Activated CD4-positive, CD25-positive, alpha-beta regulatory T cell treated with anti-CD3 and anti-CD28 coated beads, Interleukin-2, amount 50 U/mL, for 16 hours (primary cell): ENCODE data around the gene CXCL3.

Source experiments
- DNase-seq: peaks from one replicate; pipeline ENCODE4 v3.0.0-alpha.2; 2020; ENCODE audit warnings: low read depth, low spot score

The CXCL3 gene

DNA sequence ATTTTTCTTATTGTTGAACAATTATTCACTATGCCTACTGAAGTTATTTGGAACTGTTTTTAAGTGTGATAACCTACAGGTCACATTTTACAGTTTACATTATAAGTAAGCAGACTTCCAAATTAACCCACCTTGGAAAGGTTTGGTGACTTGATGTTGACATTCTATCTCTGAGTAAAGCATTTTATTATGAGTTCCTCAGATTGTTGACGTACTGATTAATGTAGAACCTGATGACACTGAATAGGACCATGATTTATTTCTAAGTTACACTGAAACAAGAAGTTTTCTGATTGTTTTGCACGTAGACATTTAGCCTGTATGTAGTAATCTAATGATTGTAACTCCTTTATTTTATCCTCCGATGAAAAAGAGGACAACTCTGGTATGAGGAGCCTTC lies 17.0 kb upstream of the CXCL3 start:
- no peak for DNase-seq

DNA sequence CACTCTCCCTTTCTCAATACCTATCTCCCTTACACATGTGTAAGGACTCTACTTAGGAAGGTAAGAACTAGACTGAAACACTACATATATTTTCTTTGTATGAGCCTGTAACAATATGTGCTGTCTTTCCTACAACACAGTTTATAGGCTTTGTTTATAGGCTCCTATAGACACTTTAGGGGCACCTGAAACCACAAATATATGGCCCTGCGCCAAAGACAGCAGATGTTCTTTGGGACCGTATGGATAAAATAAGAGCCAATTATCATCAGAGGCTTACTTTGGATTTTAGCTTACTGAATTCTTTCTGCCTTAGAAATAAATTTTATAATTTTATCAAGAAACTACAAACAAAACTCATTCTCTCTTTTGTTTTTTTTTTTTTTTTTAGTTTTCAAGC lies 16.6 kb upstream of the CXCL3 start:
- DNase-seq, result no peak

DNA sequence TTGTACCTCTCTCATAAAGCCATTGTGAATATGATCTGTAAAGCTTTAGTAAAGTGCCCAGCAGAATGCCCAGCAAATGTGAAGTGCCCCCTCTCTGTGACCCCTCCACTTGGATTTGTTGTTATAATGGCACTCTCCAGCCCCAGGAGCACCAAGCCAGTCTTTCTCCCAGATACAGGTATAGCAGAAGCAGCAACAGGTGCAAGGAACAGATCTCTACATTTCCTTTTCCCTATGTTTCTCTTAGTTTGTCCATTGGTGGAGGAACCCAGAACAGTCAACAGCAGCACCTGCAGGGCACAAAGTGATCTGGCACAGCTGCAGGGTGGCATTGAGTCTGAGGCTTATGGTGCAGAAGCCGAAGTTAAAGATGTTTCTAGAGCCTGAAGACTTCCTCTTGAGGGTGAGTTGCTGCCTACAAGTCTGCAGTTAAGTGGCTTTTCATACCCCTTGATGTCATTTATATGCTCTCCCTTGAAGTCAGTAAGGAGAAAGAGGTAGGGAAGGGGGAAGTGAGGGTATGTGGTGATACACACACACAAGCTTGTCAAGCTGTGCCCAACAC lies 16.1 kb upstream of the CXCL3 start:
- no peak for DNase-seq

DNA sequence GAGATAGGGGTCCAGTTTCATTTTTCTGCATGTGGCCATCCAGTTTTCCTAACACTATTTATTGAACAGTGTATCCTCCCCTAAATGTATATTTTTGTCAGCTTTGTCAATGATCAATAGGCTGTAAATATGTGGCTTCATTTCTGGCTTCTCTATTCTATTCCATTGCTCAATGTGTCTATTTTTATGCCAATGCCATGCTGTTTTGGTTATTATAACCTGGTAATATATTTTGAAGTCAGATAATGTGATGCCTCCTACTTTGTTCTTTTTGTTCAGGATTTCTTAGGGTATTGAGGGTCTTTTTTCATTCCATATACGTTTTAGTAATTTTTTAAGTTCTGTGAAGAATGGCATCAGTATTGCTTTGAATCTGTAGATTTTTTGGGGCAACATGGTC lies 8.7 kb upstream of the CXCL3 start:
- no peak for DNase-seq

DNA sequence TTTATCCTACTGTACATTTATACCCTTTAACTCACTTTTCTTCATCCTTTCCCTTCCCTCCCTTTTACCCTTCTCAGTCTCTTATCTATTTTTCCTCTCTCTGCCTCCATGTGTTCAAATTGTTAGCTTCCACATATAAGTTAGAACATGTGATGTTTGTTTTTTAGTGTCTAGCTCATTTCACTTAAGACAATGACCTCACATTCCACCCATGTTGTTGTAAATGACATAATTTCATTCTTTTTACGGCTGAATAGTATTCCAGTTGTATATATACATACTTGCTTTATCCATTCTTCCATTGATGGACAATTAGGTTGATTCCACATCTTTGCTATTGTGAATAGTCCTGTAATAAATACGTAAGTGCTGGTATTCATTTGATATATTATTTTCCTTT lies 7.3 kb upstream of the CXCL3 start:
- no peak for DNase-seq

DNA sequence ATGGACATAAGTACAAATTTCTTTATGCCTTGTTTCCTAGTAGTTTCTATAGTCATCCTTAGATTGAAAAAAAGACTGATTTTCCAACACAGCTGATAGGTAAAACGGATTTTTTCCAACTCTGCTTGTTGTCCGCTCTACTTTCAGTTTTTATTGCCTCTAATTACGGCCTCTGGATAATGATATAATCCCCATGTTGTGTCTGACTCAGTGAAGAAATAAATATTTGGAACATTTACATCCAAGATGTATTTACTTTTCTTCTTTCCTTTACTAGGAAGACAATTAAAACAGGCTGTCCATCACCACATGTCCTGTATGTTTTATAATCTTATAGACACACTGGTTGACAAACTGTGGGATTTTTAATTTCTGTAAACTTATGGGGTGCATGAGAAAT lies 6.8 kb upstream of the CXCL3 start:
- no peak for DNase-seq

DNA sequence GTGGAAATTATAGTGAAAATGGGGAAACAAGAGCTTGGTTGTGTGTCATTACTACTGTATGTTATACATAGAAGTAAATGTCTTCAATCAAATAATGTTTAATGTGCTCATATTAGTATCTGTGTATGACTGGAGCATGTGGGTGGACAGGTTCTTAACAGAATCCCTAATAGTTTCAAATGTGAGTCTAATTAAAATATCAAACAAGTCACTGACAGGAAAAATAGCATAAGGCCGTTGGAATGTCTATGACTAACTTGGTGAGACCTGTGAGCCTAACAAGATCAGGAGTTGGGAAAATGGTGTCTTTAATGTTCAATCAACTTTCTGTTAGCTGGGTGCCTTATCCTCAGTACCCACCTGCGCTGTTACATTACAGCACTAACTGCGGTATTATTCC lies 6.2 kb upstream of the CXCL3 start:
- no peak for DNase-seq

DNA sequence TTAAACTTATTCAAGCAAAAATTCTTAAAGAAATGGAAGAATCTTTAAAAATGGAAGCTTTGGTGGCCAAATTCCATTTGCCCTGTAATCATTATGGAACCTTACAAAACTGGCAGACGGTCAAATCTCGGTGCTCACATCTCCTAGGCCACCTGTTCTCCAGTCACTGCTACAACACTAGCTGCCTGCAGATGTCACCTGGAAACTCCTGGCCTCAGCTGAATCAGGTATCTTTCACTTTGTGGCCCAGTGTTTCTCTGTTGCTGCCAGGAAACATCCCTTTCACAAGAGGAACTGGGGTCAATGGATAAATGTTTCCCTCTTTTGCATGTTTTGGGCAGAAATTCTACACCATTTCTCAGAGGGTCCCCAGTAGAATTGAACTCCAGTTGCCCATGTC lies 4.2 kb upstream of the CXCL3 start:
- DNase-seq, result no peak

DNA sequence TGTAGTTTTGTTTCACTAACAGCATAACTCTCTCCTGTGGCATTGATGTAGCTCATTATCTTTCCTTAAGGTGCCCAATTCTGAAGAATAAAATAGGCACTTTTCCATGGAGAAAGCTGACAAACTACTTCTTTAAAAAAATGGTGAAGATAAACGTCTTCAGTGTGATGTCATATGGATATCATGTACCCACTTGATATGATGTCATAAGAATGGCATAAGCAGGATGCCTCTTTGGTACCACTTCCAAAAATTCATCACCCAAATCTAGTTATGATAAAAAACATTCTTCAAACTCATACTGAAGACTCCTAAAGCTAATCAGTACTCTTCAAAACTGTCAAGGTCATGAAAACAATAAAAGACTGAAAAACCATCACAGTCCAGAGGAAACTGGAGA lies 2.9 kb upstream of the CXCL3 start:
- no peak for DNase-seq

DNA sequence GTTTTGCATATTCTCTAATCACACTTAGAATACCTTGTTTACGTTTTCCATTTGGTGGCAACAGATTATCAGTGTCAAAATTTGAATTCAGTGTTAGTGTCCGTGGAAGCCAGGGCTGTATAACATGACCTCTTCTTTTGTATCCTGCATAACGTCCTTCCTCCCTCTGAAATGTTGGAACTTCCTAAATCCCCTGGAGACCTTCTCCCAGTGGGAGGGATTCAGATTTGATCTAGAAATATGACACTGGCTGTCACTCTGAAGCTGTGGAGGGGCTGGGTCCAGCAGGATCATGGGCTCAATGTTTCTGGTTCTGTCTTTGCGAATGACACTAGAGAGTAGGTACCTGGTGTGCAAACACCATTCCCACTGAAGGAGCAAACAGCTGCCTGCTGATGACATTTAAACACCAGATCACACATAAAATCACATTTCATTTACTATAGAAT lies 850 bp upstream of the CXCL3 start:
- no peak for DNase-seq

DNA sequence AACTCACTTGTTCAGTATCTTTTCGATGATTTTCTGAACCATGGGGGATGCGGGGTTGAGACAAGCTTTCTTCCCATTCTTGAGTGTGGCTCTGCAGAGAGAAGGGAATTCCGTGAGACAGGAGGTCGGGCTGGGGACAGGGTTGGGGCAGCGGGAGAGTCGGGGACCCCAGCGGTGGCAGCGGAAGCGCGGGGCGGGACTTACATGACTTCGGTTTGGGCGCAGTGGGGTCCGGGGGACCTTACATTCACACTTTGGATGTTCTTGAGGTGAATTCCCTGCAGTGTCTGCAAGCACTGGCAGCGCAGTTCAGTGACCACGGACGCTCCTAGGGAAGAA lies 434 bp downstream of the CXCL3 start:
- DNase-seq, result no peak

DNA sequence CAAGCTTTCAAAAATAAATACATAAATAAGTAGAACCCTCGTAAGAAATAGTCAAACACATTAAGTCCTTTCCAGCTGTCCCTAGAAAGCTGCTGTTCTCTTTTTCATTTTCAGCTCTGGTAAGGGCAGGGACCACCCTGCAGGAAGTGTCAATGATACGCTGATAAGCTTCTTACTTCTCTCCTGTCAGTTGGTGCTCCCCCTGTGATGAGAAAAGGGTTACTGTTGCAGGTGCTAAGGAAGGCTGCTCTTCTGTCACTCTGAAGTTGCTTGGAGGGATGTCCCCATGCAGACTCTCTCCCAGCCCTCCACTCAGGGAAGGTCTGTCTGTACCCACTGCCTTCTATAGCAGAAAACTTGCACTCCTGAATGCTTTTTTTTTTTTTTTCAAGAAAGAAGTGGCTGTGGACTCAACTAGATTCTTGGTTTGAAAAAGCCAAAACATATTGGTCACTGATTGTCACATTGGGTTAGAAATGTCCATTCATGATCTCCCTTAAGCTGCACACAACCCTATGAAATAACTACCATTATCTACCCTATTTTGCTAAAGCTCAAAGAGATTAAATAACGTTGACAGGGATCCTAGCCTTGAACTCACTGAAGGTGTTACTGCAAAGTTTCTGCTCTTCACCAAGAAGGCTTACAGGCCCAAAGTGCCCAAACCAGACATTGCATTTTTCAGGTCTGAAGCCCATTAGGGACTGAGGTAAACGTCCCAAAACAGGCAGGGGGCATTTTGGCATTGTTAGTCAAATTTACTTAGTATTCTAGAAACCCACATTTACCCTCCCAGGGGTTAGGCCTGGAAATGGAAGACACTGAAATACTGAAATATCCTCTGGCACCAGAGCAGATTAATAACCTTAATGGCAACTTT lies 1.2 kb downstream of the CXCL3 start:
- no peak for DNase-seq

DNA sequence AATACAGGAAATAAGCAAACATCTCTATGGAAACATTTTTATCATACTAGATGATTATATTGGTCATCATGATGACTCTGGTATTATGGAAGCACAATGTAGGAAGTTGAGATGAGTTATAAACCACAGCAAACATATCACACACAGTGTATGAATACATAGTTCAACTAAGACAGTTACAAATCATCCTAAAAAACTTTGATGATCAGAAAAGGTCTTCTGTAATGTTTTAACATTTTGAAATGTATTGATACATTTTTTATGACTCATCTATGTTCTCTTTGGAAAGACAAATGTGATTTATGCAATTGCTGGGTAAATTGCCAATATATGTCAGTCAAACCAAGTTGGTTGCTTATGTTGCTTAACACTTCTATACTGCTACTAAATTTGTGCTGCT lies 4.8 kb downstream of the CXCL3 start:
- no peak for DNase-seq

DNA sequence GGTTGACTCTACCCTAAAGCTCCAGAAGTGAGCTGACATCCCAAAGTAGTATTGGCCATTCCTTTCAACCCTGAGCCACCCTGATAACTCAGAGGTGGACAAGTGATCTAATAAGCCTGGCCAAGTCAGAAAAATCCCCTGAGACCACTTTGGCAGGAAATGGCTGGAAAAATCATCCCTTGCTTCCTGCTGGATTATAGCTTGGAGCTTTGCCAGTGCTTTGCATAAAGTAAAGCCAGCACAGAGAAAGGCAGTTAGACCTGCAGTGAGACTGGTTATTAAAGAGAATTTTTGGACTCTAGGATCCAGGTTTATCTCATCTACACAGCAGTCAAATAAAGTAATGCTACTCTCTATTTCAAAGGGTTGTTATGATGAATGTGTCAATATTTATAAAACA lies 6.4 kb downstream of the CXCL3 start:
- DNase-seq, result no peak

DNA sequence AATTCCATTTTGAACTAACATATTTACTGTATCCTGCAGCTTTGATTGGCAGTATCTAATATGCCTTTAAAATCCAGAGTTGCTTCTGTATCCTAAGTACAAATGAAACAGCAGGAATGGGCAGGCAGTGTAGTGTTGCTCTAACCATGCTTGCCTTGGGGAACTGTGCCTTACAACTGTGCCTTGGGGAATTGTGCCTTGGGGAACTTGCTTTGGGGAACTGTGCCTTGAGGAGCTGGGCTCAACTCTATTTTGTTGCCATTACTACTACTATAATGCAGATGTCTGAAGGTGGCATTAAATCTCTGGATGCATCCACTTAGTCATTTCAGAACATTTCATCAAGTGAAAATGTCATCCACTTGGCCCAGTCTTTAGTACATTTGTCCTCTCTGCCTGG lies 6.9 kb downstream of the CXCL3 start:
- no peak for DNase-seq

DNA sequence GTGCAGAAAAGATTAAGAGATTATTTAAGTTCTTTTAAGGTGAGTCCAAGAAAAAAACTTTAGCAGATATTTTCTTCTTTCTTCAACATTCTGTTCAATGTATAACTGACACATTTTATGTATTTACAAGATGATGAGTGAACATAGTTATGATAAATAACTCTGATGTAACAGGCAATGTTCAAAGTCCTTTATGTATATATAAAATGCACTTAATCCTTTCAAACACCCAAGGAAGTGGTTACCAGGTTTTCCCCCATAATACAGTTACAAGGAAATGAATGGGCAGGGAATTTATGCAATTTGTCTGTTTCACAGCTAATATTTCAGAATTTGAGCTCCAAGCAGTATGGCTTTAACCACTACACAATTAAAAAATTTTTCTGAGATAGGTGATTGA lies 8.2 kb downstream of the CXCL3 start:
- no peak for DNase-seq

DNA sequence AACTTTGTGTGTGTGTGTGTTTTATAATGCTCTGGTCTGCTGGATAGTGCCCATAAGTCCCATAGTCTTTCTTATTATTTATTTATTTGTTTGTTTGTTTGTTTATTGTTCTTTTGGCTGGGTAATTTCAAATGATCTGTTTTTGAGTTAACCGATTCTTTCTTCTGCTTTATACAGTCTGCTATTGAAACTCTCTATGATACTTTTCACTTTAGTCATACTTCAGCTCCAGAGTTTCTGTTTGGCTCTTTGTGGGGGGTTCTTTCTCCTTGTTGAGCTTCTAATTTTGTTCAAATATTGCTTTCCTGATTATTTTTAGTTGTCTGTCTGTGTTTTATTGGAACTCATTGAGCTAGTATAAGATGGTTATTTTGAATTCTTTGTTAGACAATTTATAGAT lies 10.0 kb downstream of the CXCL3 start:
- no peak for DNase-seq

DNA sequence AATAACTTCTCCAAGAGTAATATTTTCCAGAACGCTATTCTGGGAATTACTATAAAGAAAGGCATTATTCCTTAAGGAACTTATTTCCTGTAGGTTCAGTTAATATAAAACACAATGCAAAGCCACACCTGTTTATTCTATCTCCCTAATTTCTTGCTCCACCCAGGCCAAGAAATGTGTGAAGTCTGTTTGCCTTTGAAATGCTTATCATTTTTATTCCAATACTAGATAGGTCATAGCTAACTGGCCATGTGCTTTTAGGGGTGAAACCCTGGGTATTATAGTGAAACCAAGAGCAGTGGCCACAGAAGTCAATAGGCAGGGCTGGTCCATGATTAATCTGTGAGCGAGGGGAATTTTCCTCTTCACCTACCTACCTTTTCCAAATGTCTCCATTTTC lies 14.8 kb downstream of the CXCL3 start:
- no peak for DNase-seq

DNA sequence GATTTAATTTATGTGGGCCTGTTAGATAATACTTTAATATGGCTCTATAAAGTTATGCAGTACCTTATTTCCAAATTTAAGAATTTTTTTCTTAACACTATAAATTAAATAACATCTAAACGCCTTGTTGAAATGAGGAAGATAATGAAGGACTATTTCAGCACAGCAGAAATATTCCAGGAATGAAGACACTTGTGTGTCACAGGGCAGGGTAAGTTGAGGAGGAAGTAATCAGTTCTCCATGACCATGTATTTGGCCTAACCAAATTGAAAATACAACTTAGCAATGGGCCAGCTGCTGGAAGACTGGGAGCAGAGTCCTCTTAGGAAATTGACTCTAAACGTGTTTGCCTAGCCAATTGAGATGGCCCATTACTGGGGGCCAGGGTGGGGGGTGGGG lies 16.9 kb downstream of the CXCL3 start:
- DNase-seq, result no peak

DNA sequence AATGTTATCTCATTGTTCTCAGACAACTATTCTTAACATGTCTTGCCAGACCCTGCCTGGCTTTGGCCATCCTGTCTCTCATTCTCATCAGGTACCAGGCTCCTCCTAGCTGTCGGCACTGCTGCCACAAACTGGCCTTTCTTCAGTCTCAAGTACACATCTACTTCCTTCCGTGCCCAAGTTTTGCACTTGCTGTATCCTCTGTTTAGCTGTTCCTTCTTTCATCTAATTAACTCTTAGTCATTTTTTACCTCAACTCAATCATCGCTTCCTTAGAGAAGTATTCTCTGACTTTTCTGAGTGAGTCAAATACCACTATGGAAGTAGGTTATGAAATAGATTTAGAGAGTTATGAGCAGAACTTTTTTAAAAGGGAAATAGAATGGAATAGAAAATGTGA lies 19.7 kb downstream of the CXCL3 start:
- no peak for DNase-seq

DNA sequence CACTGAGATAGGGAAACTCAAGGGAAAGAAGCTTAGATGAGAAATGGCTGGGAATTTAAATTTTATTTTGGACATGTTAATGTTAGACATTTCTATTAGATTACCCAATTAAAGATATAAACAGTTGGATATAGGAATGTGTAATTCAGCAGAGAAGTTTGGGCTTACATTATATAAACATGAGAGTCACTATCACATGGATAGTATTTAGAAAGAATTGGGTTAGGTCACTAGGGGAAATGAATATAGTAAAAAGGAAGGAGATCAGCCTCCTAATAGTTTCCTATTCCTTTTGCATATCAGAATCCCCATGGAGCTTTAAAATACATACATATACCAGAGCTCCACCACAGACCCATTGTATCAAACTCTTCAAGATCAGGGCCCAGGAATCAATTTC lies 20.4 kb downstream of the CXCL3 start:
- DNase-seq, result no peak

DNA sequence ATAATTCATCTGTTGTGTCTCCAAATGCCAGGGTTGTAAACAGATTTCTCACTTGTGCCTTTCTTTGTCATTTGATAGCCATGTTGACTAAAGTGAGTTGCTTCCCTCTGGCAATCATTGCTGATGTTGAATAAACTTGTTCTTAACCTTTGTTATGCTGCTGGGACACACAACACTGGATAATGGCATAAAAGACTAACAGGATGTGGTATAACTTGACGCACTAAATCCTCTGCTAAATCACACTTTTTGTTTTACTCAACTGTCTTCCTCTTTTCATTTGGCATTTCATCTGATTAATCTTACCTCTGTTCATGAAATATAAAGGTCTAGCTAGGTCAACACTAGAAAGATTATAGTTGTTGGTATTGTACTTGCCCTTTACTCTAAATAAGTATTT lies 22.4 kb downstream of the CXCL3 start:
- no peak for DNase-seq

DNA sequence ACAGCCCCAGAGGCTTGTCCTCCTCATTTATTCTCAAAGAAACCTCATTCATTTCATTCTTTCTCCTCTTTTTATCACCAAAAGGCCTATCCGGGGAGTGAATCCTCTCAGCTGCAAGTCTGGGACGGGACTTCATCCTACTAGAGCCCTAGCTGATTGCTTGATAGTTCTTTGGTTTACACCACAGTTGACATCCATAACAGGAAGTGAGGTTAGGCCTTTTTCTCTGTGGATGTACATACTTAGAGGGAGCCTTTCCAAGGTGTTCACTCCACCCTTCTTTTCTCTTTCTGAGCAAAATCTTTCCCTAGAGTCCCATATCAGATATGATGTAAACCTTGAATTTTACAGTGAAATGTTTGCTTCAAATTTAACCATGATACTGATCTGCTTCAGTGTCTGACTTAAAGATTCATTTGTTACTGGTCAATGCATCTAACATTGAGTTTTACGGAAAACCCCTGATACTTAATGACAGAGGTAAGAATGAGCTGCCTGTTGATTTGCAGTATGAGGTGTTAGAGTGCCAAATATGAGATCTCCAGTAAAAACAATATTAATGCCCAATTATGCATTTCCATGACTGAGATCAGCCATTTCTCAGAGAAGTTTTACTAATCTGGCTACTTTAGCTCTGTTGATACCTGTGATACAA lies 23.2 kb downstream of the CXCL3 start:
- no peak for DNase-seq
